ENCODE results near the gene CAMLG. TPM values are rescaled to one million over a fixed set of nuclear protein-coding genes. Genes with fewer than 3 reads are reported as not detected.

The CAMLG gene
- total RNA-seq, 1 experiment from 2014 or later, result 29.3 TPM

- ATAC-seq (no peak), DNase-seq (ENCODE audit: low read depth, low spot score) (no peak)
- intact Hi-C loops (cut with micrococcal nuclease), result no loop called here
- no peak overlapping the region for H3K4me2 ChIP-seq (ENCODE audit: low read length)
- no peak overlapping the region for H3K4me3 ChIP-seq (replicated peaks in 1 of 2; ENCODE audit: low read depth in 1 of 2, low read length in 2 of 2)
- peaks cover 11% of the 10 kb centered on the region; the same call in 1 of the 2 replicates for H3K79me2 ChIP-seq (ENCODE audit: insufficient read depth, low read length)
- no peaks in the 10 kb centered on the region for H3K4me1 ChIP-seq (ENCODE audit: control insufficient read depth in 1 of 2, insufficient read depth in 2 of 2, low read length in 2 of 2)
- H3K27ac ChIP-seq (ENCODE audit: low read depth, low read length), result no peak overlapping the region
- peaks cover 41 to 64% of the 10 kb centered on the region in 2 experiments for H3K36me3 ChIP-seq (ENCODE audit: control insufficient read depth in 1 of 2, insufficient read depth in 2 of 2, low read length in 2 of 2)
- RAD21 ChIA-PET (ENCODE audit: low non-redundant PET in 1 of 2, low total read pairs in 2 of 2, uncharacterized antibody in 2 of 2, unreplicated experiment in 2 of 2), result no interaction called here
- H4K20me1 ChIP-seq (ENCODE audit: insufficient read depth), result peaks cover 4% of the 10 kb centered on the region; the same call in 1 of the 2 replicates
- H3K9ac ChIP-seq (ENCODE audit: low read length), result no peak overlapping the region
- TF ChIP-seq, protein P1, sequence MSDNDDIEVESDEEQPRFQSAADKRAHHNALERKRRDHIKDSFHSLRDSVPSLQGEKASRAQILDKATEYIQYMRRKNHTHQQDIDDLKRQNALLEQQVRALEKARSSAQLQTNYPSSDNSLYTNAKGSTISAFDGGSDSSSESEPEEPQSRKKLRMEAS (IDR thresholded peaks at IDR 0.05), result no peak
- TF ChIP-seq EZH2phosphoT487 (IDR thresholded peaks at IDR 0.05; ENCODE audit: borderline replicate concordance), result no peak
- TF ChIP-seq EZH2 (IDR thresholded peaks at IDR 0.05), result no peak
- no peak for TF ChIP-seq ZFX (IDR thresholded peaks at IDR 0.05)
- no peak for TF ChIP-seq FOSL1 (IDR thresholded peaks at IDR 0.05; ENCODE audit: low read depth)
- TF ChIP-seq YY1 (IDR thresholded peaks at IDR 0.05; ENCODE audit: extremely low read depth, insufficient replicate concordance, low read depth, low read length), result no peak
- TF ChIP-seq, protein P2, sequence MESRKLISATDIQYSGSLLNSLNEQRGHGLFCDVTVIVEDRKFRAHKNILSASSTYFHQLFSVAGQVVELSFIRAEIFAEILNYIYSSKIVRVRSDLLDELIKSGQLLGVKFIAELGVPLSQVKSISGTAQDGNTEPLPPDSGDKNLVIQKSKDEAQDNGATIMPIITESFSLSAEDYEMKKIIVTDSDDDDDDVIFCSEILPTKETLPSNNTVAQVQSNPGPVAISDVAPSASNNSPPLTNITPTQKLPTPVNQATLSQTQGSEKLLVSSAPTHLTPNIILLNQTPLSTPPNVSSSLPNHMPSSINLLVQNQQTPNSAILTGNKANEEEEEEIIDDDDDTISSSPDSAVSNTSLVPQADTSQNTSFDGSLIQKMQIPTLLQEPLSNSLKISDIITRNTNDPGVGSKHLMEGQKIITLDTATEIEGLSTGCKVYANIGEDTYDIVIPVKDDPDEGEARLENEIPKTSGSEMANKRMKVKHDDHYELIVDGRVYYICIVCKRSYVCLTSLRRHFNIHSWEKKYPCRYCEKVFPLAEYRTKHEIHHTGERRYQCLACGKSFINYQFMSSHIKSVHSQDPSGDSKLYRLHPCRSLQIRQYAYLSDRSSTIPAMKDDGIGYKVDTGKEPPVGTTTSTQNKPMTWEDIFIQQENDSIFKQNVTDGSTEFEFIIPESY (IDR thresholded peaks at IDR 0.05; ENCODE audit: extremely low read depth, insufficient replicate concordance, low read length), result no peak
- TF ChIP-seq SIN3A (IDR thresholded peaks at IDR 0.05; ENCODE audit: low read depth), result no peak
- TF ChIP-seq EGR1 (IDR thresholded peaks at IDR 0.05; ENCODE audit: low read depth), result no peak
- no peak for TF ChIP-seq RAD21 (IDR thresholded peaks at IDR 0.05; ENCODE audit: low read depth)
- H2AFZ ChIP-seq (ENCODE audit: low read depth, low read length, poor library complexity, severe bottlenecking), result no peak overlapping the region
- no TSS peak for BruUV-seq (replicated peaks)
- CTCF ChIA-PET, result no interaction called here
- POLR2A ChIA-PET, result no interaction called here
- no peaks in the 10 kb centered on the region for H3K9me2 ChIP-seq (ENCODE audit: insufficient read depth)
- no peaks in the 10 kb centered on the region for H3K9me3 ChIP-seq (ENCODE audit: control insufficient read depth in 1 of 2, insufficient read depth in 1 of 2, low read depth in 1 of 2, low read length in 2 of 2)
- H3K27me3 ChIP-seq (ENCODE audit: insufficient read depth, low read length), result no peaks in the 10 kb centered on the region
Measured at GRCh38 chr5:134794819-134795218, 56.5 kb downstream of the CAMLG start.

Measured in HCT116 (cell line).